ENCODE results near the gene SNAPC3.
"Not testable (repeated sequence)": the region's sequence is repeated elsewhere in the genome, so short reads cannot be mapped to it uniquely, and the experiment has no call there.

Gene SNAPC3

DNA sequence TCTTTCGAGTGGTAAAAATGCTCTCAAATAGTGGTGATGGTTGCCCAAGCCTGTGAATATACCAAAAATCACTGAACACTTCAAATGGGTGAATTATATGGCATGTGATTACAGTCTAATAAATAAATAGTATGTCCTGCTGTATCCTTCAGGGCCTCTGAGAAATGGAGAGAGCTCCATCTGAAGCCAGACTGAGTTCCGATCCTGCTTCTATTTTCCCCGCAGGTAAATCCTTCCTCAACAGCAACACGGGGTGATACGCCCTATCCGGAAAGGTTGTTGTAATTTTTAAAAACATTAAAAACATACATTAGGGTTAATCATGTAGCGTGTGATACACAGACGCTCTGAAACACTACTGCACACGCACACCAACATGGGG lies 695 bp upstream of the SNAPC3 start:
- no peak for DNase-seq

DNA sequence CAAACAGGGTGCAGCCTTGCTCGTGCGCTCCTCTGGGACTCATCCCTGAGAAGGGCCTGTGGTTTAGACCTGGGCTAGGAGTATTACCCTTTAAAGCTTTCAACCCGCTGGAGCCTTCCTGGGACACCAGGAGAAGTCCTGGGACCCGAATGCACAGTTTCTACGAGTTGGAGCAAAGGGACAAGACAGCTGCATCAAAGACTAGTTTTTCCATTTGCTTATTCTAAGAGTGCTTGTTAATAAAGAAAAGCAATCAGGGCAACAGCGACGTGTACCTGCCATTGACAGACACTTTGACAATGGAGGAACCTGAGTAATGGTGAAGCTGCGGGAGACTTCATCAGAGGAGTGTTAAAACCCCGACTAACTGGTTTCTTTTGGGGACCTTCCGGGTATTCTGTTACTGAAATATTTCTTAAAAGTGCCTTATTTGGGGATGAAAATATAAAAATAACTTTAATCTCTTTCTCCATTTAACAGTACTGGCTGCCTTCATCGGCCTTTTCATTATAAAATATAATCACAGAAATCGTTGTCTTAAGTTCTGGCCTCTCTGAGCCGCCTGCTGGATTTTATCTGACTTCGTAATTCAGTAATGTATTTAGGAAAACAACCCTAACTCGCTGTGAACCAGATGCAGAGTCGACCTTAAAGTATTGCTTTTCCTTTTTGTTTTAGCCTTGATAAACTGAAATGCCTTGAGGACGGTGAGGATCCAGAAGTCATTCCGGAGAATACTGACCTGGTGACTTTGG lies 732 bp downstream of the SNAPC3 start:
- no peak for DNase-seq

DNA sequence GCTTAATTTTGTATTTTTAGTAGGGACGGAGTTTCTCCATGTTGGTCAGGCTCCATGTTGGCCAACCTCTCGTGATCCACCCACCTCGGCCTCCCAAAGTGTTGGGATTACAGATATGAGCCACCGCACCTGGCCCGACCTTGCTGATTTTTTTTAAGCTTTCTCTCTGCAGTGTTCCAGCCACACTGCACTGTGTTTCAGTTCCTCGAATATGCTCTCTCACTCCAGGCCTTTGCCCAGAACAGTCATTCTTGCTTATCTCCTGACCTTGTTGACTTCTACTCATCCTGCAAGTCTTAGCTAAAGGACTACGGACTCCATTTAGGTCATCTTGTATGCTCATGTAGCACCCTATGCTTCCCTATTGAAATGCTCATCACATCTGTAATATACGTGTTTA lies 3.3 kb downstream of the SNAPC3 start:
- no peak for DNase-seq

DNA sequence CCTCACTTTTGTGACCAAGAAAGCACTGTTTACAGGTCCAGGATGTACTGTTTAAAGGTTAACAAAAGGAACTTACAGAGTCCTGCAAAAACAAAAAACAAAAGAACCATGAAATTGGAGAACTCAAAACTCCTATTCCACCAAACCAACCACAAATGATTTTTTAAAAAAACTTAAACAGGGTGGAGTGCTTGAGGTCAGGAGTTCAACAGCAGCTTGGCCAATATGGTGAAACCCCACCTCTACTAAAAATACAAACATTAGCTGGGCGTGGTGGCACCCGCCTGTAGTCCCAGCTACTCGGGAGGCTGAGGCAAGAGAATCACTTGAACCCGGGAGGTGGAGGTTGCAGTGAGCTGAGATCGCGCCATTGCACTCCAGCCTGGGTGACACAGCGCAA lies 5.0 kb downstream of the SNAPC3 start:
- not testable (repeated sequence) for DNase-seq

DNA sequence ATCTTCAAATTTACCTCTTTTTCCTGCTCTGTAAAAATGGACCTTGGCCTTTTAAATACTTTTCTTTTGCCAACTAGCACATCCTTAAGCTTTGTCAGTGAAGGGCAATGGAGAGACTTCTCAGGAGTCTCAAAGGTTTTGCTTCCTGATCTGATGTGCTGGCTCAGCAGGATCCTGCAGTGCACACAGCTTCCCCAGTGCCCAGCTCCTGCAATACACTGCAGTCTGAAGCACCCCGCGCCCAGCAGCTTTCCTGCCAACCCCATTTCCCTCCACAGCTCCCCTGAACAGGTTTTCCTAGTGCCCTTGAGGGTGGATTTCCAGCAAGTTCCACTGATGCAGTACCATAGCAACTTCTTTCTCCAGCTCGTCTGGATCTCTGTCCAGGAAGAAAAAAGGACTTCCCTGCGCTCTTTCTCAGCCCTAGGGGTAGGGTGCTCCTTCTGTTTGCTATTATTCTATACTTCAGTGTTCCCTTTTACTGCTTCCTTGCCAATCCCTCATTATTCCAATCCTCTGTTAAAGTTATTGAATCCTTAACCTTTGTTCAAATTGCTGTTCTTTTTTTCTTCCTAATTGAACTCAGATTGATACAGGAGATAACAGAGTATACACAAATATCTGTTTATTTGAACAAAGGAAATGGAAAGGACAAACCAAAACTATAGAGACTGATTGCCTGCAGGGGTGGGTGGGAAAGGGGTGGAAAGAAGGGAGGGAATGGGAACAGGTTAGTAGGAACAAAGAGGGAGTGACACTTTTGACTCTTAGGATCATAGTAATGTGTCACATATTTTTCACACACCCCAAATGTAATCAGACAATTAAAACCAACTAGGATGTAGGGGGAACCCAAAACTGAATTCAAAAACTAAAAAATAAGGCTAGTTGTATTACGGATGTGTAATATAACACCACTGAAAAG lies 8.5 kb downstream of the SNAPC3 start:
- no peak for DNase-seq

DNA sequence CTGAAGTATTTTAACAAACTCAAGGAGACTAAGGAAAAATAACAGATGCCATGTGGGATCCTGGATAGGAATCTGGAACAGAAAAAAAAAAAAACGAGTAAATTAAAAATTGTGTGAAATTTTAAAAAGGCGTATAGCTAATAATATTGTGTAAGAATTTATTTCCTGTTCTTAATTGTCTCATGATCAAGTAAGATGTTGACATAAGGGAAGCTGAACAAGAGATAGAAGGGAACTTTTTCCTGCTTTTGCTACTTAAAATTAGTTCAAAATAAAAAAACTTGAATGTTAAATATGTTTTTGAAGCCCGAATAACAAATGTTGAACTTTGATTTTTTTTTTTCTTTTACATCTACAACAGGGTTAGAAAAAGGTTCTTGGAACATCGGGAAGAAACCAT lies 10.5 kb downstream of the SNAPC3 start:
- no peak for DNase-seq

DNA sequence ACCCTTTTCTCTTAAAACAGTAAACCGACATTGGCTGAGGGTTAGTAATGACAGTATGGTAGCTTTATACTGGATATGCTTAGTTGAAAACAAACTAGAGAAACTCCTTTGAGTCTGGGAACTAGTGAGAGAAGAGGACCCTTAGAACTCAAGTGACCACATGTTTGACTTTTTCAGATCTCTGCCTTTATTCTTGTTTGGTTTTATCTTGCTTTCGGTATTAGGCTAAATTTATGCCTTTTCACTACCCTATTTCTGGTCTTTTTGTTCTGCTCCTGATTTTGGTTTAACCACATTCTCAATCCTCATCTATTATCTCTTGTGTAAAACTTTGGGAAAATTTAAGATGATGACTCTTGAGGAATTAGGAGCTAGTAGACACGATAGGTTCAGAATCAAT lies 11.0 kb downstream of the SNAPC3 start:
- DNase-seq = no peak

DNA sequence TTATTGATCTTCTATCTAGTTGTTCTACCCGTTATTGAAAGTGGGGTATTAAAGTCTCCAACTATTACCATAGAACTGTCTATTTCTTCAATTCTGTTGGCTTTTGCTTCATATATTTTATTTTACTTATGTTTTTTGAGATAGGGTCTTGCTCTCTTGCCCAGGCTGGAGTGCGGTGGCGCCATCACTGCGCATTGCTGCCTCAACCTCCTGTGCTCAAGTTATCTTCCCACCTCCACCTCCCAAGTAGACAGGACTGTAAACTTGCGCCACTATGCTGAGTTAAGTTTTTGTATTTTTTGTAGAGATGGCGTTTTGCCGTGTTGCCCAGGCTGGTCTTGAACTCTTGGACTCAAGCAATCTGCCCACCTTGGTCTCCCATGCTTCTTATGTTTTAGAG lies 16.2 kb downstream of the SNAPC3 start:
- no peak for DNase-seq

DNA sequence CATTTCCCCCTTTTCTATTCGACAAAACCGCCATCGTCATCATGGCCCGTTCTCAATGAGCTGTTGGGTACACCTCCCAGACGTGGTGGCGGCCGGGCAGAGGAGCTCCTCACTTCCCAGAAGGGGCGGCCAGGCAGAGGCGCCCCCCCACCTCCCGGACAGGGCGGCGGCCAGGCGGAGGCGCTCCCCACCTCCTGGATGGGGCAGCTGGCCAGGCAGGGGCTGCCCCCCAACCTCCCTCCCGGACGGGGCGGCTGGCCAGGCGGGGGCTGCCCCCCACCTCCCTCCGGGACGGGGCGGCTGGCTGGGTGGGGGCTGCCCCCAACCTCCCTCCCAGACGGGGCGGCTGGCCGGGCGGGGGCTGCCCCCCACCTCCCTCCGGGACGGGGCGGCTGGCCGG lies 19.2 kb downstream of the SNAPC3 start:
- DNase-seq = not testable (repeated sequence)

DNA sequence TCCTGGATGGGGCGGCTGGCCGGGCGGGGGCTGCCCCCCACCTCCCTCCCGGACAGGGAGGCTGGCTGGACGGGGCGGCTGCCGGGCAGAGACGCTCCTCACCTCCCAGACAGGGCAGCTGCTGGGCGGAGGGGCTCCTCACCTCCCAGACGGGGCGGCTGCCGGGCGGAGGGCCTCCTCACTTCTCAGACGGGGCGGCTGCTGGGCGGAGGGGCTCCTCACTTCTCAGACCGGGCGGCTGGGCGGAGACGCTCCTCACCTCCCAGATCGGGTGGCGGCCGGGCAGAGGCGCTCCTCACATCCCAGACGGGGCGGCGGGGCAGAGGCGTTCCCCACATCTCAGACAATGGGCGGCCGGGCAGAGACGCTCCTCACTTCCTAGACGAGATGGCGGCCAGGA lies 19.6 kb downstream of the SNAPC3 start:
- DNase-seq = not testable (repeated sequence)

DNA sequence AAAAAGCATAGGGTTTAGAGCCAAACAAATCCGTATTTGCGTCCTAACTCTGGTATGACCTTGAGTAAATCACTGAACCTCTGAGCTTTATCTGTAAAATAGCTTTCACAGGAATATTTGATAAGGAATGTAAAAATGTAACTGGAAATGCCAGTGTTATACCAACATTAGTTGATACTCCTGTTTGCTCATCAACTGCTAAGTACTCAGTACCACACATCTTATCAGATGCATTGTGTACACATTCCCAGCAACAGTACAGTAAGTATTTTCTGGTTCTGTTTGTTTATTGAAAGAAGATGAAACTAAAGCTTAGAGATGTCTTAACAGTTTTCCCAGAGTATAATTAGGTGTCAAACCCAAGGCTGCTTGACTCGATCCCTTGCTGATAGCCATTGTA lies 21.5 kb downstream of the SNAPC3 start:
- no peak for DNase-seq

DNA sequence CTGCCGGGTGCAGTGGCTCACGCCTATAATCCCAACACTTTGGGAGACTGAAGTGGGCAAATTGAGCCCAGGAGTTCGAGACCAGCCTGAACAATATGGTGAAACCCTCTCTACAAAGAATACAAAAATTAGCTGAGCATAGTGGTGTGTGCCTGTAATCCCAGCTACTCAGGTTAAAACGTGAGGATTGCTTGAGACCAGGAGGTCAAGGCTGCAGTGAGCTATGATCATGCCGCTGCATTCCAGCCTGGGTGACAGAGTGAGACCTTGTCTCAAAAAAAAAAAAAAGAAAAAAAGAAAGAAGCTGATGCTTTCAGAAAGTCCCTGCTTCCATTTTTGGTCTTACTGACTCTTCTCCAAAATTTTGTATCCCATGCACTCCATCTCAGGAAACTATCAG lies 31.3 kb downstream of the SNAPC3 start:
- DNase-seq = no peak

DNA sequence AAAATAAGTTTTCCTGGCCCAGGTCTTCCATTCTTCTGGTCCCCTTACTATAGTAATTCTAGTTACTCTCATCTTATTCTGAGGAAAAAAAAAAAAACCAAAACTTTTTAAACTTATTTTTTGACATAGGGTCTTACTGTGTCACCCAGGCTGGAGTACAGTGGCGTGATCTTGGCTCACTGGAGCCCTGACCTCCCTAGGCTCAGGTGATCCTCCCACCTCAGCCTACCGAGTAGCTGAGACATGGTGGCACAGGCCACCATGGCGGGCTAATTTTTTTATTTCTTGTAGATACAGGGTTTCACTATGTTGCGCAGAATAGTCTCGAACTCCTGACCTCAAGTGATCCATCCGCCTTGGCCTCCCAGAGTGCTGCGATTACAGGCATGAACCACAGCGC lies 38.4 kb downstream of the SNAPC3 start:
- no peak for DNase-seq

DNA sequence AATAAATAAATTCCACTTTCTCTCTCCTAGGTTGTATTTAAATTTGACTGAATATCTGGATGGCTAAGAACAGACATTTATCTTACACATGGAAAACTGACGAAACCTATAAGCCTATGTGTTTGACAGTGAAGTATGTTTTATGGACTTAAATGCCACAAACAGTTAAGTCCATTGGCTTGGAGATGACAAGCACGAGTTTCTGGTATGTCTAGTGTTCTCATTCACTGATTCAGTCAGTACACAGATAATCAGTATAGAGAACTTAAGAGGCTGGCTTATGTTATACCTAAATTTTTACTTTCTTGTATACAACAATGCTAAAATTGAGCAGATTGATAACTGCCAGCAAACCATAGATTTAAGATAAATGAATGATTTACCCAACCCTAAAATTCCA lies 38.9 kb downstream of the SNAPC3 start:
- no peak for DNase-seq

DNA sequence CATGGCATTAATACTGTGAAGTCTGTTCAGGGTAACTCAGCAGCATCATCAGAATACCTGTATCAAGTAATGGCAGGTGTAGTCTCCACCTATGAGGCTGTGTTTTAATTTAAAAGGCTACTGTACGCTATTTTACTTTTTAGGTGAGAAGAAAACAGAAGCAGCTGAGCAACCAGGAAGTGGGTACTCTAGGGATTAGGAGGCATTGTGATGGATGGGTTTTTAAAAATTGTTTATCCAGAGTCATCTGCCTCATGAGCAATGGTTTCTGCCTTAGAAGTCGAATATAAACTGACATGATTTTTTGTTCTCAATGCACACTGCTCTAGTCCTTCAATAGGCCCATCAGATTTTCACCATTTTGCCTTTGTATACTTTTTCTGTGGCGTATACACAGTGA lies 45.5 kb downstream of the SNAPC3 start:
- DNase-seq = no peak

DNA sequence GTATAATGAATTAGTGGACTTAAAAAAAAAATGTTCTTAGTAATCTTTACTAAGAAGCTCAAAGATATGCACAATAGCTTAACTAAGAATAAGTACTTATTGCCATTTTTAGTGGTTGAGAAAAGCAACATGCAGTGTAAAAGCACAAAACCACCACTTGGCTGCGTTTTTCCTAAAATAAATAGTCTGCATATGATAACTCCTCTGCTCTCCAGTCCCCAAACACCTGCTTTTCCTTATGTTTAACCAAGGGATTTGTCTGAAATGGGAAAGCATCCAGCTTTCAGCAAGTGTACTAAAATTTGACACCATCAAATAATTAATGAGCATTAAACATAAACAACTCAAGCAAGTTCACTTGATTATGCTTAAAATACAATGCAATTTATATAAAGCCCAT lies 46.7 kb downstream of the SNAPC3 start:
- DNase-seq = no peak

DNA sequence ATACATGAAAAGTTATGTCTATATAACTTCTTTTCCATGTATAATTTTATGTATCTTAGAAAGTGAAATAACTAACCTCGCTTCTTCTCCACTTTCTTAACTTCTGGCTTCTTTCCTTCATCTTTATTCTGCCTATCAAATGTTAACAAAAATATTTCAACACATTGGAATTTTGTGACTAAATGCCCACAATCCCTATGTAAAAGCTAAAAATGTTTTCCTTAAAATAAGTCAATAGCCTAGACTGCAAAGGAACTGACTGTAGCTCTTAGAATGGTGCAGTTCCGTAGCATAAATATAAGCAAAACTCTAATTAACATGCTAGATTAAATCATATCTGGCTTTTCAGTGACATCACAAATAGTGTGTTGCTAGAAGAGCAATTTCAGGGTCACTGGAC lies 47.2 kb downstream of the SNAPC3 start:
- no peak for DNase-seq

DNA sequence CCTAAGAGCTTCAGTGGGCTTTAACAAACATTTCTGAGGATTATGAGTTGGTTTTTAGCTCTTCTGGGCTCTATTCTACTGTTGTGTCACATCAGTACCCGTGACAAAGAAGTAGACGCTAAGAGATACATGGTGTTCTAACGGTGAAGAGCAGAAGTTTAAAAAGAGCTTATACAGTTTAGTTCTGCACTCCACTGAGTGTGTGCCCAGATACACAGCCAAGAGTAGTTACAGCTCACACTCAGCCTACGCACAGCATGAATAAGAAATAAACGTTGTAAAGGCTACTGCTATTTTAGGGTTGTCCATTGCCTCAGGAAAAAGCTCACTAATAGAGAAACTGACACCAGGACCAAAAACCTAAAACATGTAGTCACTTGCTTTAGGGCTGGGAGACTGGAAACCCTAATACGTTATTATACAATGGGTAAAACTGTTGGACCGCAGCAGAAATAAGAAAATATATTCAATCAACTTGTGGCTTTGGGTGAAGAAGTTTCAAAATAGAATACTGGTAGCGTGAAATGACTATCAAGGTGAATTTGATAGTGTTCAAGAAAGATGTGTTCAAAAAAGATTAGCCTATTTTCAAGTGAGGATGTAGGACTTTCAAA lies 53.4 kb downstream of the SNAPC3 start:
- DNase-seq = no peak

DNA sequence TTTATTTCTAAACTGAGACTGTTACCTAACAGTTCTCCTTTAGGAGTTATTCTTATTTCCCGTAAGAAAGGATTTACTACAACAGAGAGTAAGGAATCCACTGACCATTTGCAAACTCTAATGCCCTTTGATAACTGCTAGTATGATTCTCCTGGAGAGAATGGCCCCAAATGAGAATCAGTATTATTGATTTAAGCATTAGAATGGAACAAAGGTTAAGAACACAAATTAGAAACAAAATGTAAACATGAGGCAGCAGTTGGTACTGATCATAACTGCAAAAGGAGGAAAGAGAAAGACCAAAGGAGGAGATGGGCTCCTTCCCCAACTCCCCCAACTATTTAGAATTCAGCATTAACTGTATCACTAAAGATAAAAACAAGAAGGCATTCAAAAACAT lies 57.4 kb downstream of the SNAPC3 start:
- DNase-seq = no peak

DNA sequence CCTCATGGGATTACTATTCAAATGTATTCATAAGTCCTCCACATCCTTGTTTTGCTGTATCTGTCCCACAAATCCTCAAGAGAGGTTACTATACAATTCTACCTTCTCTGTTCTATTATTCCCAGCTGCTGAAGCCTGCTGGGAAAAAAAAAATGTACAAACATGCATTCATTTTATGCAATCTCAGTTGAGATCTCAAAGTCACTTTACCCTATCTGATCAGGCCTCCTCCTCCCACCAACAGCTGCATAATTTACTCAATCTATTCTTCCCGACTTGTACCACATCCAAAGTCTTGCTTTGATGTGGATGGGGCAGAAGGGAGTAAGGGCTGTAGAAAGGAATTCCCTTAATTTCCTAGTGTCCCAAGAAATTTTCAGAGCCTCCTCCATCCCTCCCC lies 59.5 kb downstream of the SNAPC3 start:
- DNase-seq = no peak

DNA sequence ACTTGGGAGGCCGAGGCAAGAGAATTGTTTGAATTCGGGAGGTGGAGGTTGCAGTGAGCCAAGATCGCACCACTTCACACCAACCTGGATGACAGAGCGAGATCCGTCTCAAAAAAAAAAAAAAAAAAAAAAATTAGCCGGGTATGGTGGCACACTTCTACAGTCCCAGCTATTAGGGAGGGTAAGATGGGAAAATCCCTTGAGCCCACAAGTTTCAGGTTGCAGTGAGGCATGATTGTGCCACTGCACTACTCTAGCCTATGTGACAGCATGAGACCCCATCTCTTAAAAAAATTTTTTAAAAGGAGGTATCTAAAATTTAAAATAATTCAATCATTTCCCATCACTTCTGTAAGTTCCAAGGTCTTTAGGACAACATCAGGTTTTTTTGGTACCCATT lies 62.1 kb downstream of the SNAPC3 start:
- no peak for DNase-seq

DNA sequence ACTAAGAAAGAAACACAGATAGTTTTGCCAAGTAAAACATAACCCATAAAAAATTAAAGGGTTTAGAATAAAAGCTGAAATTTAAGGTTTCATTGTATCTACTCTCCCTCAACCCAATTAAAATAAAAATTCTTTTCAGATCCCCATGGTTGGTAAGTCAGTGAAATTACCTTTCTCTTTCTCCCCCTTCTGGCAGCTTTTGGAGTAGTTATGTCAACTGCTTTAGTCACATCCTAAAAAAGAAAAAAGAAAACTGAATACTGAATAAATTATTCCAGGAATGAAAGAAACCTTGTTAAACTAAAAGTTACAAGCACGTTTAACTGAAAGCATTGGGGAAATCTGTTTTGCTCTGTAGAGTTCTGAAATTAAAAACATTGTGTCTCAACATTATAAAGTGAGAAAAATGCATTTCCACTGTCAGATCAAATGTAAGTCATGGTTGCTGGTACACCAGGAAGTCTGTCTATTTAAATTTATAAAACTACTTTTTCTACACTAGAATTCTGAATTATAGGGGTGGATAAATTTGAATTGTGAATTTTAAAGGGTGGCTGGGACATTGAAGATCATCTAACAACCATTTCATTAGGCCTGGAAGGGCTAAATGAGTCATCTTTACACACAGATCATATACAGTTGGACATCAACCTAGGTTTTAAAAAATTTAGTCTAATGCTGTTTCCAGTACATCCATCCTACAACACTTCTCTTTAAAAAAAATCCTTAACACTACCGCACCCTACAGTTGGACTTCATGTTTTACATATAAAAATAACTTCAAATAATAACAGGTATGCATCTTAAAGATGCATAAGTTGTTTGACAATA lies 63.4 kb downstream of the SNAPC3 start:
- DNase-seq = no peak

DNA sequence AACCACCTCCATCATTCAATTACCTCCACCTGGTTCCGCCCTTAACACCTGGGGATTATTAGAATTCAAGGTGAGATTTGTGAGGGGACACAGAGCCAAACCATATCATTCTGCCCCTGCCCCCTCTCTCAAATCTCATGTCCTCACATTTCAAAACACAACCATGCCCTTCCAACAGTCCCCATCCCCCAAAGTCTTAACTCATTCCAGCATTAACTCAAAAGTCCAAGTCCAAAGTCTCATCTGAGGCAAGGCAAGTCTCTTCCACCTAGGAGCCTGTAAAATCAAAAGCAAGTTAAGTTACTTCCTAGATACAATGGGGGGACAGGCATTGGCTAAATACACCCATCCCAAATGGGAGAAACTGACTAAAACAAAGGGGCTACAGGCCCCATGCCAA lies 69.3 kb downstream of the SNAPC3 start:
- no peak for DNase-seq
